ENCODE measurements around the gene BMI1. TPM values are rescaled to one million over a fixed set of nuclear protein-coding genes. Genes with fewer than 3 reads are reported as not detected.
A peak's percentile ranks its signal among the peaks of the same experiment; 100 is the strongest.

The BMI1 gene
- total and polyA plus RNA-seq, 2 experiments from 2014 or later: 2.3 to 10.7 TPM

DNA sequence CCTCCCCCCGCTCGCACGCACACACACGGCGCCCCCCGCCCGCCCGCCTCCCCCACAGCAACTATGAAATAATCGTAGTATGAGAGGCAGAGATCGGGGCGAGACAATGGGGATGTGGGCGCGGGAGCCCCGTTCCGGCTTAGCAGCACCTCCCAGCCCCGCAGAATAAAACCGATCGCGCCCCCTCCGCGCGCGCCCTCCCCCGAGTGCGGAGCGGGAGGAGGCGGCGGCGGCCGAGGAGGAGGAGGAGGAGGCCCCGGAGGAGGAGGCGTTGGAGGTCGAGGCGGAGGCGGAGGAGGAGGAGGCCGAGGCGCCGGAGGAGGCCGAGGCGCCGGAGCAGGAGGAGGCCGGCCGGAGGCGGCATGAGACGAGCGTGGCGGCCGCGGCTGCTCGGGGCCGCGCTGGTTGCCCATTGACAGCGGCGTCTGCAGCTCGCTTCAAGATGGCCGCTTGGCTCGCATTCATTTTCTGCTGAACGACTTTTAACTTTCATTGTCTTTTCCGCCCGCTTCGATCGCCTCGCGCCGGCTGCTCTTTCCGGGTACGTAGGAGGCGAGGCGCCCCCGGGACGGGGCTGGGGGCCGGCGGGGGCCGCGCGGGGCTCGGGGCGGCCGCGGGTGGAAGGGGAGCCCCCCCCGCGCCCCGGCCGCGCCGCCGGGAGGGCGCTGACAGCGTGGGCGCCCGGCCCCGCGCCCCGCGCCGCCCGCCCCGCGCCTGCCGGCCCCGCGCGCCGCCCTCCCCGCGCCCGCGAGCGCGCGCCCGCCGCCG is 441 bp downstream of the BMI1 start:
- Mint-ChIP-seq H3K27ac (no peak overlapping the region), H3K27me3 (ENCODE audit: insufficient read depth, low read depth, poor library complexity) (peaks cover 86% of the 10 kb centered on the region), H3K4me1 (peaks cover 54% of the 10 kb centered on the region), H3K9me3 (peaks cover 8% of the 10 kb centered on the region), H3K4me3 (peak overlapping the region; percentile 73; the same call in 2 of the 3 replicates), H3K36me3 (ENCODE audit: low read depth) (peaks cover 3% of the 10 kb centered on the region; the same call in 2 of the 3 replicates)
- Histone ChIP-seq H3K27me3 (ENCODE audit: insufficient read depth) (peaks cover 81% of the 10 kb centered on the region), H3K36me3 (ENCODE audit: insufficient read depth) (no peaks in the 10 kb centered on the region), H3K9me2 (ENCODE audit: insufficient read depth) (no peaks in the 10 kb centered on the region), H3K4me3 (peak overlapping the region; percentile 62), H4K20me1 (replicated peaks; ENCODE audit: insufficient read depth) (peaks cover 15% of the 10 kb centered on the region), H3F3A (replicated peaks; ENCODE audit: low read depth) (peaks cover 40% of the 10 kb centered on the region), H3K79me2 (replicated peaks; ENCODE audit: insufficient read depth) (0 out of 2 replicates have a peak, but pooled peaks cover 4% of the 10 kb centered on the region), H3K4me2 (peak overlapping the region; percentile 78), H2AFZ (no peak overlapping the region), H3K4me1 (ENCODE audit: insufficient read depth) (peaks cover 67% of the 10 kb centered on the region), H3K27ac (ENCODE audit: low read depth) (no peak overlapping the region)
- TF ChIP-seq EZH2phosphoT487 (IDR thresholded peaks at IDR 0.05; ENCODE audit: unreplicated experiment) (peak; percentile 45), EZH2 (IDR thresholded peaks at IDR 0.05; ENCODE audit: low read depth, unreplicated experiment) (peak; percentile 81), STAT1 (IDR thresholded peaks at IDR 0.05; ENCODE audit: unreplicated experiment) (no peak)
- DNase-seq (ENCODE audit: low spot score) (peak; percentile 87), ATAC-seq (peak; percentile 34)

DNA sequence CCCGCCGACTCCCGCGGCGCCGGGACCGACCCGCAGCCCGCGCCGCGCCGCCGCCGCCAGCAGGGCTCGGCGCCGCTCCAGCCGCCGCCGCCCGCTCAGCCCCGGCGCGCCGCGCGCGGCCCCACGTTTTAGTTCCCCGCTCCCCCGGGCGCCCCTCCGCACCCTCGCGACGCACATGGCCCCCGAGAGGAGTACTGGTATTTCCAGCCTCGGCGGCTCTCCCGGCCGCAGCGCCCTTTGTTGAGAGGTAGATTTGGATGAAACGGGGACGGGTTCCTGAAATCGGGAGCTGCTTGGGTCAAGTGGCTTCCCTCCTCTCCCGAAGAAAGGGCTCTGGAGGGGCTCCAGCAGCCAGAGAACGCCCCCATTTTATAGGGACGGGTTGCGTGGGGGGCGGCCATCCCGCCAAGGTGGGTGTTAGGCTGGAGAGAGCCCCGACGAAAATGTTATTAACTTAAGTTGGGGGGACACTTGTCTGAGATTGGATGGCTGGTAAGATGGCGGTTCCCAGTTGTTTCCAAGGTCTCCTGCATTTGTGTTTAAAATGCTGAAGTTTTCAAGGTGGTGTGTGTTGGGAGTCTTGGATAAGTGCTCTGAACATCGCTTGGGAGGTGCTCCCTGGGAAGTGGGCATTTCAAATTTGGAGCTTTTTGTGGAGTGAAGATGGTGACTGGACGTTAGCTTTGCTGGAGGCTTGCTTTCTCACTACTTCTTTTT is 1.2 kb downstream of the BMI1 start:
- Histone ChIP-seq H3K36me3 (ENCODE audit: insufficient read depth) (no peaks in the 10 kb centered on the region), H3K4me1 (ENCODE audit: insufficient read depth) (peaks cover 69% of the 10 kb centered on the region), H3K4me2 (peak overlapping the region; percentile 78), H3K9me2 (ENCODE audit: insufficient read depth) (no peaks in the 10 kb centered on the region), H2AFZ (peak overlapping the region; percentile 74; the same call in 1 of the 2 replicates), H3K27ac (ENCODE audit: low read depth) (no peak overlapping the region), H3F3A (replicated peaks; ENCODE audit: low read depth) (peaks cover 36% of the 10 kb centered on the region), H4K20me1 (replicated peaks; ENCODE audit: insufficient read depth) (peaks cover 15% of the 10 kb centered on the region), H3K4me3 (peak overlapping the region; percentile 58), H3K27me3 (ENCODE audit: insufficient read depth) (peaks cover 81% of the 10 kb centered on the region), H3K79me2 (replicated peaks; ENCODE audit: insufficient read depth) (0 out of 2 replicates have a peak, but pooled peaks cover 4% of the 10 kb centered on the region)
- Mint-ChIP-seq H3K9me3 (peaks cover 8% of the 10 kb centered on the region), H3K4me1 (peaks cover 55% of the 10 kb centered on the region), H3K4me3 (peak overlapping the region; percentile 78), H3K27ac (no peak overlapping the region), H3K27me3 (ENCODE audit: insufficient read depth, low read depth, poor library complexity) (peaks cover 86% of the 10 kb centered on the region), H3K36me3 (ENCODE audit: low read depth) (peaks cover 3% of the 10 kb centered on the region; the same call in 2 of the 3 replicates)
- DNase-seq (ENCODE audit: low spot score): peak; percentile 56
- ATAC-seq: no peak
- TF ChIP-seq STAT1 (IDR thresholded peaks at IDR 0.05; ENCODE audit: unreplicated experiment) (no peak), CTCF (conservative IDR thresholded peaks at IDR 0.05; ENCODE audit: low read depth in 2 of 2) (no peak), EZH2phosphoT487 (IDR thresholded peaks at IDR 0.05; ENCODE audit: unreplicated experiment) (peak; percentile 100), CREB1 (CRISPR knock-in tag; IDR thresholded peaks at IDR 0.05; ENCODE audit: low read depth) (no peak), EZH2 (IDR thresholded peaks at IDR 0.05; ENCODE audit: low read depth, unreplicated experiment) (peak; percentile 100)
